Measurements from ENCODE around the gene SIM2.
"Not testable (repeated sequence)": the region's sequence is repeated elsewhere in the genome, so short reads cannot be mapped to it uniquely, and the experiment has no call there.

Gene SIM2, protein sequence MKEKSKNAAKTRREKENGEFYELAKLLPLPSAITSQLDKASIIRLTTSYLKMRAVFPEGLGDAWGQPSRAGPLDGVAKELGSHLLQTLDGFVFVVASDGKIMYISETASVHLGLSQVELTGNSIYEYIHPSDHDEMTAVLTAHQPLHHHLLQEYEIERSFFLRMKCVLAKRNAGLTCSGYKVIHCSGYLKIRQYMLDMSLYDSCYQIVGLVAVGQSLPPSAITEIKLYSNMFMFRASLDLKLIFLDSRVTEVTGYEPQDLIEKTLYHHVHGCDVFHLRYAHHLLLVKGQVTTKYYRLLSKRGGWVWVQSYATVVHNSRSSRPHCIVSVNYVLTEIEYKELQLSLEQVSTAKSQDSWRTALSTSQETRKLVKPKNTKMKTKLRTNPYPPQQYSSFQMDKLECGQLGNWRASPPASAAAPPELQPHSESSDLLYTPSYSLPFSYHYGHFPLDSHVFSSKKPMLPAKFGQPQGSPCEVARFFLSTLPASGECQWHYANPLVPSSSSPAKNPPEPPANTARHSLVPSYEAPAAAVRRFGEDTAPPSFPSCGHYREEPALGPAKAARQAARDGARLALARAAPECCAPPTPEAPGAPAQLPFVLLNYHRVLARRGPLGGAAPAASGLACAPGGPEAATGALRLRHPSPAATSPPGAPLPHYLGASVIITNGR

DNA sequence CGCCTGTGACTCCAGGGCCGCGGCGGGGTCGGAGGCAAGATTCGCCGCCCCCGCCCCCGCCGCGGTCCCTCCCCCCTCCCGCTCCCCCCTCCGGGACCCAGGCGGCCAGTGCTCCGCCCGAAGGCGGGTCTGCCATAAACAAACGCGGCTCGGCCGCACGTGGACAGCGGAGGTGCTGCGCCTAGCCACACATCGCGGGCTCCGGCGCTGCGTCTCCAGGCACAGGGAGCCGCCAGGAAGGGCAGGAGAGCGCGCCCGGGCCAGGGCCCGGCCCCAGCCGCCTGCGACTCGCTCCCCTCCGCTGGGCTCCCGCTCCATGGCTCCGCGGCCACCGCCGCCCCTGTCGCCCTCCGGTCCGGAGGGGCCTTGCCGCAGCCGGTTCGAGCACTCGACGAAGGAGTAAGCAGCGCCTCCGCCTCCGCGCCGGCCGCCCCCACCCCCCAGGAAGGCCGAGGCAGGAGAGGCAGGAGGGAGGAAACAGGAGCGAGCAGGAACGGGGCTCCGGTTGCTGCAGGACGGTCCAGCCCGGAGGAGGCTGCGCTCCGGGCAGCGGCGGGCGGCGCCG lies at the start of gene SIM2:
Gene SIM2 (plus strand): TSS at position 135 of the 565 bp plus-strand sequence. CDS start 632 bp downstream, outside the sequence.
- in situ Hi-C loops (cut with HindIII; ENCODE audit: low sequenced_read_pairs), result no loop called here

DNA sequence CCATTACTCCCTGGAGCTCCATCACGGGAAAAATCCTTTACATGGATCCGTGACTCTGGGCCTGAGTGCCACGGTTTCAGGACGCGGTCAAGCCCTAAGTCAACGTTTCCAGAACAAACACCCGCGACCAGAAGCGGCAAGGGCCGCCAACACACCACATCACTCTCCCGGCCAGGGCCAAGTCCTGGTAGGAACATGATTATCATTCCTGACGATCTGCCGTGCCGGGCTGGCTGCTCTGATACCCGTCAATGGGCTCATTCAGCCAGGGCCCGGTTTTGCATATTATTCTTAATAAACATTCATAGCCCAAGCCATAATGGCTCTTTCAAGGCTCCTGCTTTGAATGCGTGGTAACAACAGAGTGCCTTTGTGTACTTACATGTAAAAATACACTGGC lies 44.6 kb upstream of the SIM2 start:
- in situ Hi-C loops (cut with HindIII; ENCODE audit: low sequenced_read_pairs), result no loop called here

DNA sequence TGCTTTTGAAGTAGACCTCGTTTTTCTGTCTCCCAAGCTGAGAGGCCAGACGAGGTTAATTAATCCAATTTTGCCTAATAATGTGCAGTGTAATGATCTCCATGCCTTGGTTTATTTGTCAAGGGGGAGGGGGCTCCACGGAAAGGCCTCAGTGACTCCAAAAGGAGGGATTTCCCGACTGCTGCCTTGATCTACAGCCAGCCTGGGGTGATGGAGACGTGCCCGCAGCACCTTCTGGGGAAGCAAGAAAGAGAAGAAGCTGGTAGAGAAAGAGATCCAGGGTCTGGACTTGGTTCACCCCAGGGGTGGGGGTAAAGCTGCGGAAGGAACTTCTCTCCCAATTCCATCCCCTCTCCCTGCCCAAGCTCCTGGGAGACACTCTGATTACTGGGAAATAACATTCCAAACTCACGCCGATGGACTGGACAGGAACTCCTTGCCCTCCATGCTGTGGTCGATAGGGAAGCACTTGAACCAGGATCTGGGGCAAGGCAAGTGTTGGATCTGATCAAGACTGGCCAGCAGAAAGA lies 44.1 kb upstream of the SIM2 start:
- in situ Hi-C loops (cut with HindIII; ENCODE audit: low sequenced_read_pairs), result no loop called here

DNA sequence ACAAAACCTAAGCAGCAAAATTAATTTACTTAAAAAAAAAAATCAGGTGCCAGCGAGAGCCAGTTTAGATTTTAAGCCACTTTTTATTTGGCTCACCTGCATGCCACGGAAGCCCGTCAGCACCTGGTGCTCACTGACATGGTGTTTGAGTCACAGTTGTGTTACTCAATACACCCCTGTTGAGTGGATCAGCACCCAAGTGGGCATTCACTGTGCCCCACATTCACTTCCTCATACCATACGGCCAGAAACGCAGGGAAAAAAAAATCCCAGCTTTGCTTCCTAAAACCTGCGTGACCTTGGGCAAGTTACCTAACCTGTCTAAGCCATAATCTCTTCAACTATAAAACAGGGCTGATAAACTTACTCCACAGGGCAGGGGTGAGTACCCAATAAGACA lies 42.8 kb upstream of the SIM2 start:
- in situ Hi-C loops (cut with HindIII; ENCODE audit: low sequenced_read_pairs), result no loop called here

DNA sequence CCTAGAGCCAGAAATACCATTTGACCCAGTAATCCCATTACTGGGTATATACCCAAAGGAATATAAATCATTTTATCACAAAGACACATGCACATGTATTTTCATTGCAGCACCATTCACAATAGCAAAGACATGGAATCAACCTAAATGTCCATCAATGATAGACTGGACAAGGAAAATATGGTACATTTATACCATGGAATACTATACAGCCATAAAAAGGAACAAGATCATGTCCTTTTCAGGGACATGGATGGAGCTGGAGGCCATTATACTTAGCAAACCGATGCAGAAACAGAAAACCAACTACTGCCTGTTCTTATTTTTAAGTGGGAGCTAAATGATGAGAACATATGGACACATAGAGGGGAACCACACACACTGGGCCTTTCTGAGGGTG lies 41.6 kb upstream of the SIM2 start:
- in situ Hi-C loops (cut with HindIII; ENCODE audit: low sequenced_read_pairs), result not testable (repeated sequence)

DNA sequence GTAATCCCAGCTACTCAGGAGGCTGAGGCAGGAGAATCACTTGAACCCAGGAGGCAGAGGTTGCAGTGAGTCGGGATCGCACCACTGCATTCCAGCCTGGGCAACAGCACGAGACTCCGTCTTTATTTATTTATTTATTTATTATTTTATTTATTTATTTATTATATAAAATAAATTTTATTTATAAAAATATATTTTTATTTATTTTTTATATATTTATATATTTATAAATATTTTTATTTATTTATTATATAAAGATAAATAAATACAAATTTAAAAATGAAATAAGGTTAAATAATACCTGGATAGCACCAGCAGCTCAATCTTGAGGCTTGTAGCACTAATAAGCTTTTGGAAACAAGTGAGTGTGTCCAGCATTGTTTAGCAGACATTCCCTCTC lies 40.9 kb upstream of the SIM2 start:
- in situ Hi-C loops (cut with HindIII; ENCODE audit: low sequenced_read_pairs), result no loop called here

DNA sequence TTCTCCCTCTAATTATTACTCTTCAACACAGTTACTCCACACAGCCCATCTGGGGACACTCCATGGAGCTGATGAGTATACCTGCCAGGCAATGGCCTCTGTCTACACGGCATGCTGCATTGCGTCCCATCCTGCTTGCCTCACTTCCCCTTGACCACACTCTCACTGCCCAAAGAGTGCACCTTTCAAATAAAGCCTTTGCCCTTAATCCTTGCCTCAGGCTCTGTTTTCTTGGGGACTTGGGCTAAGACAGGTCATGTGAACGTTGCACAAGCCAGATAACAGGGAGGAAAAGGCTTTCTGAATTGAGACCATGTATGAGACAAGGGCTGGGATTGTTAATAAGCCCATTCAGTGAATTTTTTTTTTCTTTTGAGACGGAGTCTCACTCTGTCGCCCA lies 40.0 kb upstream of the SIM2 start:
- in situ Hi-C loops (cut with HindIII; ENCODE audit: low sequenced_read_pairs), result no loop called here

DNA sequence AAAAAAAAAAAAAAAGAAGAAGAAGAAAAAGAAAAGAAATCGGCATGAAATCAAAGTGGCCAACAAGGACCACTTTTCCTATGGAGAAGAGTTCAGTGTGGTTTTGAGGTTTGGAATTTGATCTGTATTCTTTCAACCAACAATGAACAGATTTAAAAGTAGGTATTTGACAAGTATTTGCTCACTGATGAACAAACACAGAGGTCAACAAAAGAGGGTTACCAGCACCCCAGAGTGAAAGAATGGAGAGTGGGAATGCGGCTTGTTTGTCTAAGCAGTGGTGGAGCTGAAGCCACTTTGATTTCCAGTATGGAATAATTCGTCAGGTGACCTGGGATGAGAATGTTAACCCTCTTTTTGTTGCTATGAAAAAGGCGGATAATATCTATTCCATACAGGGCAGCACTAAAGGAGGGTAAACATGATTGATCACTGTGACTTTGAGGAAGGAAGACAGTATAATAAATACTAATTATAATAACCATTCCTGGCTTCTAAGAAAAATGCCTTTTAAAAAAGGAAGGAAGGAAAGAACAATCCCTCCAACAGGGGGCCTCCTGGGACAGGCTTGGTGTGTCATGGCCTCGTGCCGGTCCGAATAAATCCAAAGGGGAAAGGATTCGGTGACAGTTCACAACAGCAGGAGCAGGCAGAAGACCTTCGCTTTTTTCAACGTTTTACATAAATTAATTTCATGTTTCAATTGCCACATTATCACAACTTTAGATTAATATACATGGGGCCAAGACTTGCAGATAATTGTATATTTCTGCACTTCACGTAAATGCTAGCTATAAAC lies 37.2 kb upstream of the SIM2 start:
- in situ Hi-C loops (cut with HindIII; ENCODE audit: low sequenced_read_pairs), result no loop called here

DNA sequence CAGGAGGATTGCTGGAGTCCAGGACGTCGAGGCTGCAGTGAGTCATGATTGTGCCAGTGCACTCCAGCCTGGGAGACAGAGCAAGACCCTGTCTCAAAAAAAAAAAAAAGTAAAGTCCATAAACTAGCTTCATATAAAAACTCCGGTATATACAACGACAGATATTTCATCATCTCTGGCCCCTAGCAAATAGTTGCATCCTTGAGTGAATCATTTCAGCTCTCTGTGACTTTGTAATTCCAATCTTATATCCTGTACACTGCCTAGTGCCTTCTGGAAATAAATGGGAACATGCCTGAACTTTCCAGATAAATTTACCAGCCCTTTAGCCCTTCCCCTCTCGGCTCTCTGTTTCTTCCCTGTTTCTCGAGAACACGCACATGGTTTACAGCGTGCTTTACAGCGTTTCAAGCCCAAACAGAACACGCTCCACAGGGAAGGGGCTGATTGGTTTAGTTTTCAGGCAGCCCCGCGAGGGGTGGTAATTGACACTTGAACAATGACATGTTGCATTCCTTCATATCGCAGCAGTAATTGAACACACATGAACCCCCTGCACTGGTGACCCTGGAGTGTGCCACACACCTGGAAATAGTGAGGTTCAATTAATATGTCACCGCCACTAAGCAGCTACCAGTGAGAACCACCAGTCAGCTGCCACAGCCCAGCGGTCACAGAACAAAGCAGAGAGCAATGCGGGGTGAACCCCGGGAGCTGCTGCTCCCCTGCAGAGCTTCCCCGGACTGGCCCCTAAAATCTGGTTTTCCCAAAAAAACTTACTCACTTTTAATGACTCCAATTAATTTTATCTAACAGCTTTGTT lies 35.7 kb upstream of the SIM2 start:
- in situ Hi-C loops (cut with HindIII; ENCODE audit: low sequenced_read_pairs), result no loop called here

DNA sequence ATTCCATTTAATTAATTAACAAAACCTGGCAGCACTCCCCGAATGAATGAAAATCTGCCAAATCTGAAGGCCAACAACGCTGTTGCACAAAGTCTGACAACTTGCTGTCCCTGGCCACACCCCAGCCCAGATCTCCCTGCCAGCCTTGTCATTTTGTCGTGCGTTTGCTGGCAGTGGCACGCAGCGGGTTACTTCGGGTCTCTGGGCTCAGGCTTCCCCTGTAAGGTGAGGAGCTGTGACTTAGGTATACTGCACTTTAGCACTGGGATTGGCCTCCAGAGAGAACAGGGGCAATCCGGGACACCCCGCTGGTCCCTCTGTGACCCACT lies 34.3 kb upstream of the SIM2 start:
- in situ Hi-C loops (cut with HindIII; ENCODE audit: low sequenced_read_pairs), result no loop called here

DNA sequence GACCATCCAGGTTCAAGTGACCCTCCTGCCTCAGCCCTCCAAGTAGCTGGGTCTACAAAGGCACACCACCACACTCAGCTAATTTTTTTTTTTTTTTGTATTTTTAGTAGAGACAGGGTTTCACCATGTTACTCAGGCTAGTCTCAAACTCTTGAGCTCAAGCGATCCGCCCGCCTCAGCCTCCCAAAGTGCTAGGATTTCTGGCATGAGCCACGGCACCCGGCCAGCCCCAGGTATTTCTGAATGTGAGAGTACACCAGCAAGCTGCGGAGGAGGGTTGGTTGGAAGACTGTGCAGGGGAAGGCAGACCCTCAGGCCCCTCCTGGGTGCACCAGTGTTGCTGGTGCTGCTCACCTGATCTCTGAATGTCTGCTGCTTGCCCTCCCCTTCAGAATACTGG lies 33.1 kb upstream of the SIM2 start:
- in situ Hi-C loops (cut with HindIII; ENCODE audit: low sequenced_read_pairs), result loop anchor here (5.0 kb wide), 1 partner anchor 101 kb away; no protein-coding TSS in a partner anchor

DNA sequence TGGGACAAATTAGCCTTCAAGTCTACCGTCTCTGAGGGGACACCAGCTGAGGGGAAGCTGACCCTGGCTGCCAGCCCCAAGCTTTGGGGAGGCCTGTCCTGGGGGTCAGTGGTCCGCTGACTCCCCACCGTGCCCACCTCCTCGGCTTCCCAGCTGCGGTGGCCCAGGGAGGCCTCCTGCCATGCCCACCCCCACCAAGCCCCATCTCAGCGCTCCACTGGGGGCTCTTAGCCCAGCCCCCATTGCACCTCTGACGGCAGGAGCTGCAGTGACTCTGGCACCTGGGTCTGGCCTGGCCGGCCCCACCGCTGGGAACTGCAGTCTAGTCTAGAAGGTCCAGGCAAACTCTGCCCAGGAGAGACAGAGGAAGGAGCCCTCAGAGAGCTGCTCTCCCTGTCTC lies 30.2 kb upstream of the SIM2 start:
- in situ Hi-C loops (cut with HindIII; ENCODE audit: low sequenced_read_pairs), result loop anchor here (5.0 kb wide), 1 partner anchor 99 kb away; no protein-coding TSS in a partner anchor

DNA sequence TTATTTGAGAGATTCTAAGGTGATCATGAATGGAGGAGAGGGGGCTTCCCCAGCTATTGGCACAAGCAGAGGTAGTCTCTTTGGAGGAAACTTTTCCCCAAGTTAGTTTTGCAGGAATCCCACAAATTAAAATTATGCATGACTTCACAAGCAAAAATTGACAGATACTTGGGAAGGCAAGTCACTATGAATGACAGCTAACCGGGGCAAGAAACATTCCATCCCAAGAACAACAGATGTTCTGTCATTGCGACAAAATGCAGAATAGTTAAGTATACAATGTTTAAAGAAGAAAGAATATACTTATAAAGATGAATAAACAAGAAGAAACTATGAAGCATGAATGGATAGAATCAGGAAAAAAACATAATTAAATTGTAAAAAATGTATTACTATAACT lies 27.1 kb upstream of the SIM2 start:
- in situ Hi-C loops (cut with HindIII; ENCODE audit: low sequenced_read_pairs), result no loop called here

DNA sequence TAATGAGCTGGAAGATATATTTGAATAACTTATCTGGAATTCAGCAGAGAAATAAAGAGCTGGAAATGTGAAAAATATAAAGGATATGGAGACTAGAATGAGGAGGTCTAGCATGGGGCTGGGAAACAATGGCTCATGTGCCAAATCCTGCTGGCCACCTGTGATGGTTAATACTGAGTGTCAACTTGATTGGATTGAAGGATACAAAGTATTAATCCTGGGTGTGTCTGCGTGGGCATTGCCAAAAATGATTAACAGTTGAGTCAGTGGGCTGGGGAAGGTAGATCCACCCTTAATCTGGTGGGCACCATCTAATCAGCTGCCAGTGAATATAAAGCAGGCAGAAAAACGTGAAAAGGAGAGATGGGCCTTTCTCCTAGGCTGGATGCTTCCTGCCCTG lies 26.6 kb upstream of the SIM2 start:
- in situ Hi-C loops (cut with HindIII; ENCODE audit: low sequenced_read_pairs), result not testable (repeated sequence)

DNA sequence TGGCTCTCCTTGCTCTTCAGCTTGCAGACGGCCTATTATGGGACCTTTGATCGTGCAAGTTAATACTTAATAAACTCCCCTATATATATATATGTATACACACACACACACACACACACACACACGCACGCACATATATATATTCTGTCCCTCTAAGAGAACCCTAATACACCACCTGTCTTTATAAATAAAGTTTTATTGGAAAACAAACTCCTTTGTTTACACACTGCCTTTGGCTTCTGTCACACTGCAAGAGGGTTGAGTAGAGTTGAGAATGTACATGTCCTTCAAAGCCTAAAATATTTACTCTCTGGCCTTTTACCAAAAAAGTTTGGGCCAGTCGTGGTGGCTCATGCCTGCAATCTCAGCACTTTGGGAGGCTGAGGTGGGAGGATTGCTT lies 26.2 kb upstream of the SIM2 start:
- in situ Hi-C loops (cut with HindIII; ENCODE audit: low sequenced_read_pairs), result no loop called here

DNA sequence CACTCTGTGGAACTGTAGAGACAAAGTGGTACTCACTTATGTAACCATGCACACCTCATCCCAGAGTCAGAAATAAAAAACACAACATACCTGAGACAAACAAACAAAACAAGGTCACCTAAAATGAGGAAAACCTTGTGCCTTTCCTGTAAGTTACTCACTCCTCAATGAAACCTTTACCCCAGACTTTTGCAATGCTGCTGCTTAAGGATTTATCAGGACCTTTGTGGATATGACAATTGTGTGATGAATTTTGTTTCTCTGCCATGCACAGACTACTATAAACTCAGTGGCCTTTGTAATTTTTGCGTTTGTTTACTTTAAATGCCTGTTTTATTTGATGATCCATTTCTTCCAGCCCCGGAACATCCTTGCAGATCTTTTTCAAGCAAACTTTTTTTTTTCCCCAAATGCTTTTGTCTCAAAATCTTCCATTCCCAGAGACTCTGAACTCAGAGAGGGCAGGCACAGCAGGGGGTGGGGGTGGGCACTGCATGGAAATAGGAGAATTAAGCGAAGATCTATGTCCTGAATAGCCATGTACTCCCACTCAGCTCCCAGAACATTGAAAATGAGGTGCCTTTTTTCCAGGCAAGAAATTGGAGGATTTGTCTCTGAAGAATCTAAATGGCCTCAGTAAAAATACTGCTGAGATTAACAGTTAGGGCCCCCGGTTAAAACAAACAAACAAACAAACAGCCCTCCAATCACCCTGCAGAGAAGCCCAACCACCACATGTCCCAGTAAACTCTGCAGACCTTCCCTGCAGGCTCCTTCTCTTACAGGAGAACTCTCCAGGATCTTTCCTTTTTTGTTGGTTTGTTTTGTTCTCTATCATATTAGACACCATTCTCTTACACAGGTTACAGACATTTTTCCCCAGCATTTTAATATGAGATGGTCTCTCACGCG lies 22.6 kb upstream of the SIM2 start:
- in situ Hi-C loops (cut with HindIII; ENCODE audit: low sequenced_read_pairs), result no loop called here

DNA sequence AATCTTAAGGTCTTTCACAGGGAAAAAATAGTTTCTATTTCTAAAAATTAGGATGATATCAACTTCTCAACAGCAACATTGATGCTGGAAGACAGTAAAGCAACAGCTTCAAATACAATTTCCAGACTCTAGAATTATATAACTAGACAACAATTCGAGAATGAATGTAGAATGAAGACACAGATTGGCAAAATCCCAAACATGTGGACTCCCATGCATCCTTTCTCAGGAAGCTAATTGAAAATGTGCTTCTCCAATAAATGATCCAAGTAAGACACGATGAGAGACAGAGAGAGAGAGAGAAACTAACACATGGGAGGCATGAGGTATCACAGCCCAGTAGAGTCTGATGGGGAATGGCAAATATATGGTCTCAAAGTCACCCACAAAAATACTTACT lies 21.5 kb upstream of the SIM2 start:
- in situ Hi-C loops (cut with HindIII; ENCODE audit: low sequenced_read_pairs), result no loop called here

DNA sequence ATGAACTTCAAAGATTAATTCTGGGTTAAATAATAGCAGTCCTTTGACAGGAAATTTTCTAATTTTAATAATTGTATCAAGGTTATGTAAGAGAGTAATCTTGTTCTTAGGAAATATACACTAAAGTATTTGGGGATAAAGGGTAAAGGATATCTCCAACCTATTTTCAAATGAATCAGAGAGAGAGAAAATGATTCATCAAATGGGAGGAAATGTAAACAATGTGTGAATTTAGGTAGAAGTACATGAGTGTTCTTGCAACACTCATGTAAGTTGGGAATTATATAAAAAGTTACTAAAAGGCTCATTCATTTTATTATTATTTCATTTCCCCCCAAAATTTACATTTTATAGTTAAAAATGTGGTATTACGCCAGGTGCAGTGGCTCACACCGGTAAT lies 20.4 kb upstream of the SIM2 start:
- in situ Hi-C loops (cut with HindIII; ENCODE audit: low sequenced_read_pairs), result no loop called here

DNA sequence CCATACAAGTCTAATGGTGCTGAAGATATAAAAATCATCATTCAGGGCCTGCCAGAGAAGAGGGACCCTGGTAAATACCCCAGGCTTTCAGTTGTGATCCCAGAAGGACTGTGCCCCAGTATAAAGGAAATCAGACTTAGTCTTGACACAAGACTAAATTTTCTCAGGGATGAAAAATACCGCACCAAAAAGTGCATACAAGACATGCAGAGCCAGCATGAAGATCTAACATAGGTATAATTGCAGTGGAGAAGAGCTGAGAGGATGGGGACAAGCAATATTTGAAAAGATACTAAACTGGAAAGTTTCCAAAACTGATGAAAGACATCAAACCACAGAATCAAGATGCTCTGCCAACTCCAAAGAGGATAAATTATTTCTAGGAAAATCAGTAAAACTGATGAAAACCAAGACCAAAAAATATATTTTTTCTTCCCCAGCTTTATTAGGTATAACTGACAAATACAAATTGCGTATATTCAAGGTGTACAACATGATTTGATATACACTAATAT lies 17.7 kb upstream of the SIM2 start:
- in situ Hi-C loops (cut with HindIII; ENCODE audit: low sequenced_read_pairs), result no loop called here
